A673 (cell line): ENCODE results near the gene ABCC11.

Experiments
- CTCF ChIP-seq: fragments of 300-800, 200-600 bp; sonication (generic); conservative IDR thresholded peaks from 2 replicates; pipeline ENCODE4 v1.5.1; 2017; ENCODE audit warnings: low read depth, mild to moderate bottlenecking, antibody characterized with exemption, low read length, moderate library complexity, mixed read lengths
- EZH2 ChIP-seq: fragments of 200-600 bp; sonication (generic); IDR thresholded peaks from 2 replicates; pipeline ENCODE4 v1.6.1; 2017; ENCODE audit warnings: borderline replicate concordance, low read depth, mild to moderate bottlenecking, mixed read lengths, antibody characterized with exemption, low read length; ENCODE audit not compliant: poor library complexity, severe bottlenecking

GRCh38 chr16:48247311-48247710, at the start of gene ABCC11:
- no peak for TF ChIP-seq CTCF
- no peak for TF ChIP-seq EZH2
